ENCODE measurements around the gene DPP10.

GRCh38 chr2:115413791-115414190 lies 971.4 kb downstream of the DPP10 start:
- TF ChIP-seq REST (IDR thresholded peaks at IDR 0.05; ENCODE audit: low read depth), result no peak
- no peak for TF ChIP-seq EP300 (IDR thresholded peaks at IDR 0.05; ENCODE audit: borderline replicate concordance)
- TF ChIP-seq EGR1 (IDR thresholded peaks at IDR 0.05), result no peak
- TF ChIP-seq MAX (IDR thresholded peaks at IDR 0.05), result no peak
- TF ChIP-seq CEBPB (IDR thresholded peaks at IDR 0.05), result no peak
- TF ChIP-seq TAF1 (IDR thresholded peaks at IDR 0.05; ENCODE audit: low read depth), result no peak
- no peak for TF ChIP-seq TCF12 (IDR thresholded peaks at IDR 0.05; ENCODE audit: low read depth)

Measured in Ishikawa (cell line).